A673 (cell line): ENCODE results near the gene PLK2. TPM values are rescaled to one million over a fixed set of nuclear protein-coding genes. Genes with fewer than 3 reads are reported as not detected.

Source experiments
- Bru-seq: library from RNA; stranded (reverse); fragments of 400-500 nt; gene quantifications from one replicate; lab custom pipeline; 2021; lab: Mats Ljungman, UMichigan
- BruChase-seq, 2 experiments: library from RNA; stranded (reverse); fragments of 400-500 nt; gene quantifications; one replicate each; lab custom pipeline; 2021; lab: Mats Ljungman, UMichigan
- BruUV-seq: library from RNA; stranded (reverse); fragments of 400-500 nt; replicated peaks from 2 replicates; lab custom pipeline; 2021; lab: Mats Ljungman, UMichigan
- CTCF ChIA-PET: fragments of 300-600 bp; sonication (Branson Sonifier 250); formaldehyde crosslinking; loops from one replicate; lab custom pipeline; 2022; ENCODE audit warnings: antibody characterized with exemption; lab: Charles Lee
- POLR2A ChIA-PET: fragments of 300-600 bp; sonication (Branson Sonifier 250); formaldehyde crosslinking; loops from one replicate; lab custom pipeline; 2022; ENCODE audit warnings: antibody characterized with exemption; ENCODE audit not compliant: low non-redundant PET; lab: Charles Lee
- DNase-seq: peaks from one replicate; pipeline ENCODE4 v3.0.0-alpha.2; 2015; ENCODE audit warnings: low spot score
- H3K27ac ChIP-seq: fragments of 200-600 bp; sonication (generic); 2 replicates; pipeline ENCODE4 v1.5.1; 2016; ENCODE audit warnings: mixed run types, low read depth, mild to moderate bottlenecking, mixed read lengths, antibody characterized with exemption, low read length; ENCODE audit not compliant: poor library complexity, severe bottlenecking
- H3K27me3 ChIP-seq: fragments of 200-600 bp; sonication (generic); replicated peaks from 2 replicates; pipeline ENCODE4 v1.6.1; 2017; ENCODE audit warnings: mixed run types, low read depth, mild to moderate bottlenecking, mixed read lengths, antibody characterized with exemption, low read length; ENCODE audit not compliant: insufficient read depth, poor library complexity
- H3K36me3 ChIP-seq: fragments of 200-600 bp; sonication (generic); 2 replicates; pipeline ENCODE4 v1.6.1; 2016; ENCODE audit warnings: mixed run types, mild to moderate bottlenecking, mixed read lengths, antibody characterized with exemption, low read length; ENCODE audit not compliant: insufficient read depth, poor library complexity, severe bottlenecking
- H3K4me1 ChIP-seq: fragments of 200-600 bp; sonication (generic); 2 replicates; pipeline ENCODE4 v1.6.1; 2017; ENCODE audit warnings: mixed run types, mild to moderate bottlenecking, mixed read lengths, antibody characterized with exemption, low read length; ENCODE audit not compliant: insufficient read depth, poor library complexity, severe bottlenecking
- H3K4me3 ChIP-seq: fragments of 200-600 bp; sonication (generic); 2 replicates; pipeline ENCODE4 v1.5.1; 2016; ENCODE audit warnings: low read depth, mixed run types, mild to moderate bottlenecking, mixed read lengths, low read length; ENCODE audit not compliant: poor library complexity, severe bottlenecking
- H3K9me3 ChIP-seq: fragments of 200-600 bp; sonication (generic); 2 replicates; pipeline ENCODE4 v1.6.1; 2016; ENCODE audit warnings: mixed run types, low read depth, mild to moderate bottlenecking, mixed read lengths, antibody characterized with exemption, low read length; ENCODE audit not compliant: poor library complexity, severe bottlenecking
- CTCF ChIP-seq: fragments of 300-800, 200-600 bp; sonication (generic); conservative IDR thresholded peaks from 2 replicates; pipeline ENCODE4 v1.5.1; 2017; ENCODE audit warnings: low read depth, mild to moderate bottlenecking, antibody characterized with exemption, low read length, moderate library complexity, mixed read lengths
- EZH2 ChIP-seq: fragments of 200-600 bp; sonication (generic); IDR thresholded peaks from 2 replicates; pipeline ENCODE4 v1.6.1; 2017; ENCODE audit warnings: borderline replicate concordance, low read depth, mild to moderate bottlenecking, mixed read lengths, antibody characterized with exemption, low read length; ENCODE audit not compliant: poor library complexity, severe bottlenecking
- intact Hi-C: fragments of 100-400 bp; cut with micrococcal nuclease; formaldehyde crosslinking; loops from one replicate; pipeline ENCODE4 v1.10.0; 2022; ENCODE audit not compliant: unreplicated experiment
- long read RNA-seq: library from polyadenylated mRNA; stranded (forward); transcript quantifications from one replicate; pipeline ENCODE4 v2.0.0, GENCODE V29; 2022
- total RNA-seq: library from RNA; stranded (reverse); gene quantifications from 2 replicates; pipeline ENCODE4 v1.2.3, GENCODE V29; 2021

Gene PLK2
- total RNA-seq (4.2 TPM in 2 replicates), Bru-seq, nascent RNA (percentile 47 among the genes with signal in this experiment), BruChase-seq, experiment 1, labeled RNA remaining after a 2-hour chase (percentile 52 among the genes with signal in this experiment), BruChase-seq, experiment 2, labeled RNA remaining after a 6-hour chase (percentile 32 among the genes with signal in this experiment)
- long read RNA-seq, transcript PLK2-201 (14 exons, 2,960 nt): major isoform, 7 of 9 reads
- long read RNA-seq, partial matches to known transcripts: 1 of 9 reads
- long read RNA-seq, other reads (novel, unspliced or antisense): 1 of 9 reads

GRCh38 chr5:58460002-58460731 lies at the start of gene PLK2:
Gene PLK2 (minus strand): TSS chr5:58460086. CDS start chr5:58459959, 127 bp downstream.
- peak within 1 kb of the TSS; percentile 38 for H3K27ac ChIP-seq
- CTCF ChIA-PET: interaction anchor here (0.5 to 4.3 kb wide), 6 partner anchors 281 to 1162 kb away, joined by 3 to 29 read pairs (median 4); no protein-coding TSS in a partner anchor
- no TSS peak for BruUV-seq

DNA sequence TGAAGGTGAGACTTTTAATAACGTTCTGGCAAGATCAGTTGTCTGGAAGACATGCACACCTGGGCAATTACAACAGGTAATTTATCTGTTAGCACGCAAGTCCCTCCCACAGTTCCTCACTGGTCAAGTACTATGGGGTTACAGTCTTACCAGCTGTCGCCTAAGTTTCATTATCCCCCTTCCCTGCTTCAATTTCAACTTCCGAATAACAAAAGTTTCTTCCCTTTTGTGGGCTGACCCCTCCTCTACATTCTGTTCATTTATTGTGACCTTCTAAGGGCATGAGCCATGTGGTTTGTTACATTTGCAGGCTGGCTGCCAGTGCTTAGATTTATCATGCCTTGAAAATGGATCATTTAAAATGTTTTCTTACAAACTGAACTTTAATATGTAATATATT lies 47.8 kb upstream of the PLK2 start:
- CTCF ChIA-PET: no interaction called here
- Histone ChIP-seq H3K27ac (no peak overlapping the region), H3K9me3 (no peaks in the 10 kb centered on the region), H3K36me3 (no peaks in the 10 kb centered on the region), H3K4me3 (no peak overlapping the region), H3K27me3 (no peaks in the 10 kb centered on the region), H3K4me1 (no peaks in the 10 kb centered on the region)
- intact Hi-C loops: no loop called here
- DNase-seq: no peak
- no peak for TF ChIP-seq EZH2
- no peak for TF ChIP-seq CTCF
- BruUV-seq: no TSS peak
- POLR2A ChIA-PET: no interaction called here

More at GRCh38 chr5:58460002-58460731, at the start of gene PLK2:
- POLR2A ChIA-PET: interaction anchor here (0.6 to 0.7 kb wide), 2 partner anchors 30 to 201 kb away, joined by 5 to 7 read pairs; no protein-coding TSS in a partner anchor
- TF ChIP-seq EZH2: no peak
- no peak for TF ChIP-seq CTCF
- peaks cover 8% of the 10 kb centered on the region for H3K4me1 ChIP-seq
- no peaks in the 10 kb centered on the region for H3K36me3 ChIP-seq
- peak; percentile 82 for DNase-seq
- H3K4me3 ChIP-seq: peak within 1 kb of the TSS; percentile 54
- intact Hi-C loops: loop anchor here (1.0 to 5.0 kb wide), 5 partner anchors 573 to 1553 kb away; partner anchors contain the start of gene SETD9
- H3K27me3 ChIP-seq: peaks cover 24% of the 10 kb centered on the region
- H3K9me3 ChIP-seq: no peaks in the 10 kb centered on the region

GRCh38 chr5:58505971-58506640 lies 46.2 kb upstream of the PLK2 start:
- POLR2A ChIA-PET: no interaction called here
- intact Hi-C loops: no loop called here

More at GRCh38 chr5:58505971-58506640, 46.2 kb upstream of the PLK2 start:
- no peaks in the 10 kb centered on the region for H3K4me1 ChIP-seq
- no peaks in the 10 kb centered on the region for H3K36me3 ChIP-seq
- TF ChIP-seq EZH2 (no peak), CTCF (no peak)
- no peaks in the 10 kb centered on the region for H3K9me3 ChIP-seq
- no peaks in the 10 kb centered on the region for H3K27me3 ChIP-seq
- no peak overlapping the region for H3K4me3 ChIP-seq
- DNase-seq: no peak
- CTCF ChIA-PET: no interaction called here
- no TSS peak for BruUV-seq
- H3K27ac ChIP-seq: no peak overlapping the region
